ENCODE measurements around the gene CAPZA3. TPM values are rescaled to one million over a fixed set of nuclear protein-coding genes. Genes with fewer than 3 reads are reported as not detected.

The CAPZA3 gene
- not detected in 2 replicates for total RNA-seq

GRCh38 chr12:18737819-18738218, at the start of gene CAPZA3, which contains the start of gene PLCZ1:
Gene CAPZA3, plus strand, starts transcription at chr12:18738119. Its CDS starts 150 bp downstream, at chr12:18738269.
Gene PLCZ1, minus strand, starts transcription at chr12:18738012. Its CDS starts 641 bp downstream, at chr12:18737371.

Other genes starting within 250 kb of the CAPZA3 start
- not detected in 2 replicates for gene PLCZ1, start 107 bp upstream of the CAPZA3 start, total RNA-seq